Measurements from ENCODE around the gene COL16A1.

GRCh38 chr1:31648190-31648589, 55.6 kb downstream of the COL16A1 start:
- TF ChIP-seq CTCF (IDR thresholded peaks at IDR 0.05; ENCODE audit: low read depth, low read length, poor library complexity, severe bottlenecking) (no peak), EZH2phosphoT487 (IDR thresholded peaks at IDR 0.05; ENCODE audit: borderline replicate concordance, low read length) (no peak)

All from DOHH2 (cell line).